ENCODE measurements around the gene IRF4. TPM values are rescaled to one million over a fixed set of nuclear protein-coding genes. Genes with fewer than 3 reads are reported as not detected.

IRF4 gene
- total and polyA plus RNA-seq, 2 donors (not counting 3 experiments of a cell fraction or from before 2014, with no cell fraction given), result not detected

DNA sequence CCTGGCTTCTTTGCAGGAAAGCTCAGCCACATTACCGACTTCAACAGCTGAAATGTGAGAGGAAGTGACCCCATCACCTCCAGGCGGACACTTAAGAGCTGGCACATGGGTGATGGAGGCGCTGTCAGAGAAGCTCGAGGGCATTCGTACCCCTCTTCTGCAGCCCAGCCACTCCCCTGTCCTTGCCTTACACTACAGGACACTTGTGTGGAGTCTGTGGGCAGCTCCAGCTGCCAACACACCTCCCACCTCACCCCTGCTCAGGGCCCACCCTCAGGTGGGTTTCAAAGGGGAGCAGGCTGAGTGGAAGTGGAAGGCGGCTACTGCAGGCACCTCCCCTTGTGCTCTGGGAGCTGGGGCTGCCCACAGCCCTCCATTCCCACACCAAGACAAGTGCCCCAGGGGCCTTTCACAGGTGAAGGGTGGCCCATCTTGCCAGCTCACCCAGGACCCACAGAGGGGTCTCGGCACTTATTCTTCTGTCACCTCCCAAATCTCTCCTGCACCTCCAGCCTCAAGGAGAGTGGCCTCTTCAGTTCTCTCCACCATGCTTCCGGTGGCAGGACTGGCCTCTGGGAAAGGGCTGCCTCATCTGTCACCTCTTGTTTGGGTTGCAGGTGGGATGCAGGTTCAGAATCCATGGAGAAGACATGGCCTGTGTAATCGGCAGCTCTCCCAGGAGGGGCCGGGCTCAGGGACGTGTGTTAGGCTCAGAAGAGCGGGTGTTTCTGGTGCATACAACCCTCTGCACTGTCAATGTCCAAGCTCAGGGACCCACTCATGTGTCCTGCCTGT lies 49.8 kb downstream of the IRF4 start:
- TF ChIP-seq GATA2 (IDR thresholded peaks at IDR 0.05; ENCODE audit: insufficient read depth, insufficient read length, low read depth, low read length), result no peak
- TF ChIP-seq JUN (IDR thresholded peaks at IDR 0.05; ENCODE audit: borderline replicate concordance, insufficient read depth, insufficient read length, low read depth), result no peak
- no peak for TF ChIP-seq FOS (IDR thresholded peaks at IDR 0.05; ENCODE audit: borderline replicate concordance, insufficient read depth, low read length)
- no peak for TF ChIP-seq POLR2AphosphoS5 (IDR thresholded peaks at IDR 0.05; ENCODE audit: insufficient read depth, low read depth, low read length)
- TF ChIP-seq MYC (IDR thresholded peaks at IDR 0.05; ENCODE audit: low read depth, low read length), result no peak
- TF ChIP-seq, protein P1, sequence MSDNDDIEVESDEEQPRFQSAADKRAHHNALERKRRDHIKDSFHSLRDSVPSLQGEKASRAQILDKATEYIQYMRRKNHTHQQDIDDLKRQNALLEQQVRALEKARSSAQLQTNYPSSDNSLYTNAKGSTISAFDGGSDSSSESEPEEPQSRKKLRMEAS (IDR thresholded peaks at IDR 0.05; ENCODE audit: insufficient read depth, insufficient read length), result no peak
- TF ChIP-seq POLR2A (IDR thresholded peaks at IDR 0.05; ENCODE audit: low read depth, low read length), result no peak
- TF ChIP-seq, protein P2, sequence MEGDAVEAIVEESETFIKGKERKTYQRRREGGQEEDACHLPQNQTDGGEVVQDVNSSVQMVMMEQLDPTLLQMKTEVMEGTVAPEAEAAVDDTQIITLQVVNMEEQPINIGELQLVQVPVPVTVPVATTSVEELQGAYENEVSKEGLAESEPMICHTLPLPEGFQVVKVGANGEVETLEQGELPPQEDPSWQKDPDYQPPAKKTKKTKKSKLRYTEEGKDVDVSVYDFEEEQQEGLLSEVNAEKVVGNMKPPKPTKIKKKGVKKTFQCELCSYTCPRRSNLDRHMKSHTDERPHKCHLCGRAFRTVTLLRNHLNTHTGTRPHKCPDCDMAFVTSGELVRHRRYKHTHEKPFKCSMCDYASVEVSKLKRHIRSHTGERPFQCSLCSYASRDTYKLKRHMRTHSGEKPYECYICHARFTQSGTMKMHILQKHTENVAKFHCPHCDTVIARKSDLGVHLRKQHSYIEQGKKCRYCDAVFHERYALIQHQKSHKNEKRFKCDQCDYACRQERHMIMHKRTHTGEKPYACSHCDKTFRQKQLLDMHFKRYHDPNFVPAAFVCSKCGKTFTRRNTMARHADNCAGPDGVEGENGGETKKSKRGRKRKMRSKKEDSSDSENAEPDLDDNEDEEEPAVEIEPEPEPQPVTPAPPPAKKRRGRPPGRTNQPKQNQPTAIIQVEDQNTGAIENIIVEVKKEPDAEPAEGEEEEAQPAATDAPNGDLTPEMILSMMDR (IDR thresholded peaks at IDR 0.05; ENCODE audit: extremely low read depth in 1 of 2, insufficient read depth in 1 of 2, low read depth in 1 of 2, low read length in 2 of 2), result no peak
- TF ChIP-seq EZH2 (IDR thresholded peaks at IDR 0.05; ENCODE audit: borderline replicate concordance, low read depth, low read length, severe bottlenecking), result no peak
- dilution Hi-C loops (cut with MboI; ENCODE audit: extremely low pct_ligation_motif_present, low sequenced_read_pairs), result no loop called here
- H3K4me3 ChIP-seq (replicated peaks in 1 of 3; ENCODE audit: insufficient read depth in 1 of 3, low read depth in 1 of 3, low read length in 3 of 3), result no peak overlapping the region
- no TSS peak for BruUV-seq (replicated peaks)
- intact Hi-C loops (cut with micrococcal nuclease), result no loop called here
- FAIRE-seq (no peak), DNase-seq (ENCODE audit: low read depth, low spot score) (no peak)
- no peaks in the 10 kb centered on the region for H4K20me1 ChIP-seq (replicated peaks; ENCODE audit: control insufficient read depth, extremely low read depth, insufficient read depth, low read length)
- H3K27me3 ChIP-seq (ENCODE audit: control insufficient read depth in 2 of 2, insufficient read depth in 2 of 2, low read length in 2 of 2), result no peaks in the 10 kb centered on the region
- H3K79me2 ChIP-seq (ENCODE audit: control insufficient read depth, insufficient read depth, low read length), result no peaks in the 10 kb centered on the region
- no peak overlapping the region for H2AFZ ChIP-seq (ENCODE audit: low read depth, low read length)
- H3K4me1 ChIP-seq (ENCODE audit: control insufficient read depth, extremely low read depth, insufficient read depth, low read length), result no peaks in the 10 kb centered on the region
- H3K9me3 ChIP-seq (replicated peaks; ENCODE audit: control insufficient read depth, insufficient read depth, low read length), result no peaks in the 10 kb centered on the region
- no peak overlapping the region for H3K4me2 ChIP-seq (ENCODE audit: insufficient read depth, low read length)
- H3K9me1 ChIP-seq (replicated peaks; ENCODE audit: control insufficient read depth, extremely low read depth, insufficient read depth, low read length), result no peaks in the 10 kb centered on the region
- no peak overlapping the region for H3K27ac ChIP-seq (ENCODE audit: insufficient read depth, low read depth, low read length)
- ChIA-PET POLR2A (no interaction called here), CTCF (no interaction called here)
- no peaks in the 10 kb centered on the region for H3K36me3 ChIP-seq (ENCODE audit: control insufficient read depth in 2 of 2, extremely low read depth in 1 of 2, insufficient read depth in 2 of 2, low read length in 2 of 2)
- no peak overlapping the region for H3K9ac ChIP-seq (replicated peaks; ENCODE audit: extremely low read depth, insufficient read depth, low read length)
